ENCODE measurements around the gene IKZF5. TPM values are rescaled to one million over a fixed set of nuclear protein-coding genes. Genes with fewer than 3 reads are reported as not detected.

Gene IKZF5
- total RNA-seq, 1 experiment from 2014 or later: 8.6 TPM

DNA sequence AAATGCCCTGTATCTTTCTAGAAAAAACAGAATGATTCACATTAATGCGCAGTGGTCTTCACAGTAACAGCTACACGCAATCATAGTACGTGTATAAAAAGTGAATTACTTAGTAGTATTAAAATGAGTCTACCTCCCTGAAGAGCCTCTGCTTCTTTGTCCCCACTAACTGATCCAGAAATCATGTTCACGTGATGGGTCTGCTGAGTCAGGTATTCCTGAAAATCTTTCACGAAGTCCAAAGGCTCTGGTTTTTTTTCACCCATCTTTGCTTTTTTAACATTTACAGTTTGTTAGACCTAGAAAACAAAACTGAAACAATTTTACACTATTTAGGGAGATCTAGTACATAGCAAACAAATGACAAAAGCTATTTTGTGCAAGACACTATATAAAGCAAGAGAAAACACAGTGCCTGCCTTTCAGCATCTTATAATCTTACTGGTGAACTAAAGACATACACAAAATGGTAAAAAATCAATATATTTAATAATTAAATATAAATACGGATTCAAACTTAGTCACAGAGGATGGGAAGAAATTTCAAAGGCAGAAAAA, 10.2 kb downstream of the IKZF5 start:
- no peak for DNase-seq (ENCODE audit: low read depth, low spot score)
- no peak overlapping the region for H3K27ac ChIP-seq (ENCODE audit: low read length)
- intact Hi-C loops (cut with micrococcal nuclease; ENCODE audit: unreplicated experiment): no loop called here
- H3K4me1 ChIP-seq (ENCODE audit: control insufficient read depth, insufficient read depth, low read length): no peaks in the 10 kb centered on the region
- ATAC-seq: no peak
- in situ Hi-C loops (cut with HindIII; ENCODE audit: low pct_unique_long_range_greater_than_20kb, low sequenced_read_pairs): no loop called here
- ChIA-PET POLR2A (interaction anchor here (0.6 kb wide), 1 partner anchor 42 kb away, joined by 3 read pairs; no protein-coding TSS in a partner anchor), CTCF (no interaction called here)
- no peaks in the 10 kb centered on the region for H3K27me3 ChIP-seq (ENCODE audit: control insufficient read depth, insufficient read depth, low read length)
- H3K4me3 ChIP-seq (ENCODE audit: low read depth in 2 of 2, low read length in 2 of 2): no peak overlapping the region
- TF ChIP-seq POLR2AphosphoS5 (IDR thresholded peaks at IDR 0.05; ENCODE audit: low read depth, low read length): no peak
- TF ChIP-seq TCF7L2 (IDR thresholded peaks at IDR 0.05; ENCODE audit: low read depth, low read length): no peak
- TF ChIP-seq, protein P1, sequence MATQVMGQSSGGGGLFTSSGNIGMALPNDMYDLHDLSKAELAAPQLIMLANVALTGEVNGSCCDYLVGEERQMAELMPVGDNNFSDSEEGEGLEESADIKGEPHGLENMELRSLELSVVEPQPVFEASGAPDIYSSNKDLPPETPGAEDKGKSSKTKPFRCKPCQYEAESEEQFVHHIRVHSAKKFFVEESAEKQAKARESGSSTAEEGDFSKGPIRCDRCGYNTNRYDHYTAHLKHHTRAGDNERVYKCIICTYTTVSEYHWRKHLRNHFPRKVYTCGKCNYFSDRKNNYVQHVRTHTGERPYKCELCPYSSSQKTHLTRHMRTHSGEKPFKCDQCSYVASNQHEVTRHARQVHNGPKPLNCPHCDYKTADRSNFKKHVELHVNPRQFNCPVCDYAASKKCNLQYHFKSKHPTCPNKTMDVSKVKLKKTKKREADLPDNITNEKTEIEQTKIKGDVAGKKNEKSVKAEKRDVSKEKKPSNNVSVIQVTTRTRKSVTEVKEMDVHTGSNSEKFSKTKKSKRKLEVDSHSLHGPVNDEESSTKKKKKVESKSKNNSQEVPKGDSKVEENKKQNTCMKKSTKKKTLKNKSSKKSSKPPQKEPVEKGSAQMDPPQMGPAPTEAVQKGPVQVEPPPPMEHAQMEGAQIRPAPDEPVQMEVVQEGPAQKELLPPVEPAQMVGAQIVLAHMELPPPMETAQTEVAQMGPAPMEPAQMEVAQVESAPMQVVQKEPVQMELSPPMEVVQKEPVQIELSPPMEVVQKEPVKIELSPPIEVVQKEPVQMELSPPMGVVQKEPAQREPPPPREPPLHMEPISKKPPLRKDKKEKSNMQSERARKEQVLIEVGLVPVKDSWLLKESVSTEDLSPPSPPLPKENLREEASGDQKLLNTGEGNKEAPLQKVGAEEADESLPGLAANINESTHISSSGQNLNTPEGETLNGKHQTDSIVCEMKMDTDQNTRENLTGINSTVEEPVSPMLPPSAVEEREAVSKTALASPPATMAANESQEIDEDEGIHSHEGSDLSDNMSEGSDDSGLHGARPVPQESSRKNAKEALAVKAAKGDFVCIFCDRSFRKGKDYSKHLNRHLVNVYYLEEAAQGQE (IDR thresholded peaks at IDR 0.05; ENCODE audit: insufficient read depth in 1 of 2, low read depth in 2 of 2, low read length in 1 of 2): no peak
- TF ChIP-seq SIN3A (IDR thresholded peaks at IDR 0.05; ENCODE audit: borderline replicate concordance, insufficient read depth, low read depth, low read length): no peak
- TF ChIP-seq, protein P2, sequence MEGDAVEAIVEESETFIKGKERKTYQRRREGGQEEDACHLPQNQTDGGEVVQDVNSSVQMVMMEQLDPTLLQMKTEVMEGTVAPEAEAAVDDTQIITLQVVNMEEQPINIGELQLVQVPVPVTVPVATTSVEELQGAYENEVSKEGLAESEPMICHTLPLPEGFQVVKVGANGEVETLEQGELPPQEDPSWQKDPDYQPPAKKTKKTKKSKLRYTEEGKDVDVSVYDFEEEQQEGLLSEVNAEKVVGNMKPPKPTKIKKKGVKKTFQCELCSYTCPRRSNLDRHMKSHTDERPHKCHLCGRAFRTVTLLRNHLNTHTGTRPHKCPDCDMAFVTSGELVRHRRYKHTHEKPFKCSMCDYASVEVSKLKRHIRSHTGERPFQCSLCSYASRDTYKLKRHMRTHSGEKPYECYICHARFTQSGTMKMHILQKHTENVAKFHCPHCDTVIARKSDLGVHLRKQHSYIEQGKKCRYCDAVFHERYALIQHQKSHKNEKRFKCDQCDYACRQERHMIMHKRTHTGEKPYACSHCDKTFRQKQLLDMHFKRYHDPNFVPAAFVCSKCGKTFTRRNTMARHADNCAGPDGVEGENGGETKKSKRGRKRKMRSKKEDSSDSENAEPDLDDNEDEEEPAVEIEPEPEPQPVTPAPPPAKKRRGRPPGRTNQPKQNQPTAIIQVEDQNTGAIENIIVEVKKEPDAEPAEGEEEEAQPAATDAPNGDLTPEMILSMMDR (IDR thresholded peaks at IDR 0.05): no peak
- no TSS peak for BruUV-seq (replicated peaks)
- no peaks in the 10 kb centered on the region for H3K9me3 ChIP-seq (ENCODE audit: control insufficient read depth, insufficient read depth, low read depth, low read length)
- no peaks in the 10 kb centered on the region; the same call in 1 of the 2 replicates for H3K36me3 ChIP-seq (ENCODE audit: control insufficient read depth, insufficient read depth, low read length)

DNA sequence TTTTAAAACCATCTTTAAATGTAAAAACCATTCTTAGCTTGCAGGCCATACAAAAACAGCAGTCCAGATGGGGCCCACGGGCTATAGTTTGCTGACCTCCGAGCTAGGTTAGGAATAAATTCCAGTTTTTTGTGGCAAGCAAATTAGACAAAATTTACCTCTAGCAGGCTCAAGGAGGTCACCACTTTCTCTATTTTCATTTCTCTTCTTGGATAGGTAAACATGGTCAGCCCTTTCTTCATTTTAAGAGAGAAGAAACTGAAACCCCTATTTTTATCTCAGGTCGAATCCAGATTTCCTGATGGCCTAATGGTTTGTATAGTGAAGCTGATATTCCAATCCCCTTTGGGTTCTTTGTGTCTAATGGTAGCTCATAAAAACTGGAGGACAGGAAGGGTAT, 10.7 kb downstream of the IKZF5 start:
- BruUV-seq (replicated peaks): no TSS peak
- Histone ChIP-seq H3K4me1 (ENCODE audit: control insufficient read depth, insufficient read depth, low read length) (no peaks in the 10 kb centered on the region), H3K4me3 (ENCODE audit: low read depth in 2 of 2, low read length in 2 of 2) (no peak overlapping the region), H3K27ac (ENCODE audit: low read length) (no peak overlapping the region), H3K36me3 (ENCODE audit: control insufficient read depth, insufficient read depth, low read length) (no peaks in the 10 kb centered on the region; the same call in none of the 2 replicates), H3K9me3 (ENCODE audit: control insufficient read depth, insufficient read depth, low read depth, low read length) (no peaks in the 10 kb centered on the region), H3K27me3 (ENCODE audit: control insufficient read depth, insufficient read depth, low read length) (no peaks in the 10 kb centered on the region)
- intact Hi-C loops (cut with micrococcal nuclease; ENCODE audit: unreplicated experiment) (no loop called here), in situ Hi-C loops (cut with HindIII; ENCODE audit: low pct_unique_long_range_greater_than_20kb, low sequenced_read_pairs) (no loop called here)
- no peak for DNase-seq (ENCODE audit: low read depth, low spot score)
- ChIA-PET CTCF (interaction anchor here (0.6 kb wide), 1 partner anchor 46 kb away, joined by 3 read pairs; no protein-coding TSS in a partner anchor), POLR2A (interaction anchor here (0.6 kb wide), 1 partner anchor 42 kb away, joined by 3 read pairs; no protein-coding TSS in a partner anchor)
- ATAC-seq: no peak
- TF ChIP-seq SIN3A (IDR thresholded peaks at IDR 0.05; ENCODE audit: borderline replicate concordance, insufficient read depth, low read depth, low read length) (no peak), TCF7L2 (IDR thresholded peaks at IDR 0.05; ENCODE audit: low read depth, low read length) (no peak), POLR2AphosphoS5 (IDR thresholded peaks at IDR 0.05; ENCODE audit: low read depth, low read length) (no peak)
- TF ChIP-seq, protein P1 (IDR thresholded peaks at IDR 0.05; ENCODE audit: insufficient read depth in 1 of 2, low read depth in 2 of 2, low read length in 1 of 2): no peak
- TF ChIP-seq, protein P2 (IDR thresholded peaks at IDR 0.05): no peak
